Embryonic facial prominence (tissue), 1 donor: Measurements from ENCODE around the gene CFAP299.
"Not testable (repeated sequence)": the region's sequence is repeated elsewhere in the genome, so short reads cannot be mapped to it uniquely, and the experiment has no call there.

Source experiments
- DNase-seq: peaks from one replicate; pipeline ENCODE4 v3.0.0-alpha.2; 2016; ENCODE audit errors: extremely low spot score

The CFAP299 gene

GRCh38 chr4:80608281-80608980, 272.9 kb downstream of the CFAP299 start:
- DNase-seq, result no peak

- no peak for DNase-seq
Observed at GRCh38 chr4:80610199-80610598, 274.7 kb downstream of the CFAP299 start.

- no peak for DNase-seq
Observed at GRCh38 chr4:80610845-80611677, 275.5 kb downstream of the CFAP299 start.

GRCh38 chr4:80611678-80611979, 276.1 kb downstream of the CFAP299 start:
- no peak for DNase-seq

GRCh38 chr4:80613470-80613869, 277.9 kb downstream of the CFAP299 start:
- no peak for DNase-seq

- DNase-seq, result no peak
Observed at GRCh38 chr4:80614319-80614718, 278.8 kb downstream of the CFAP299 start.

GRCh38 chr4:80615099-80615498, 279.6 kb downstream of the CFAP299 start:
- no peak for DNase-seq

GRCh38 chr4:80619070-80619674, 283.6 kb downstream of the CFAP299 start:
- DNase-seq, result no peak

GRCh38 chr4:80631861-80632260, 296.3 kb downstream of the CFAP299 start:
- DNase-seq, result no peak

GRCh38 chr4:80637190-80637589, 301.7 kb downstream of the CFAP299 start:
- no peak for DNase-seq

- DNase-seq, result no peak
Observed at GRCh38 chr4:80646061-80646460, 310.5 kb downstream of the CFAP299 start.

GRCh38 chr4:80655662-80656061, 320.1 kb downstream of the CFAP299 start:
- no peak for DNase-seq

GRCh38 chr4:80670118-80670517, 334.6 kb downstream of the CFAP299 start:
- DNase-seq, result not testable (repeated sequence)

GRCh38 chr4:80678413-80678812, 342.9 kb downstream of the CFAP299 start:
- no peak for DNase-seq

- no peak for DNase-seq
Observed at GRCh38 chr4:80680934-80681333, 345.4 kb downstream of the CFAP299 start.

GRCh38 chr4:80685214-80685613, 349.7 kb downstream of the CFAP299 start:
- no peak for DNase-seq

- DNase-seq, result not testable (repeated sequence)
Observed at GRCh38 chr4:80687736-80688135, 352.2 kb downstream of the CFAP299 start.

- DNase-seq, result no peak
Observed at GRCh38 chr4:80694171-80694570, 358.6 kb downstream of the CFAP299 start.

- DNase-seq, result no peak
Observed at GRCh38 chr4:80705311-80705710, 369.8 kb downstream of the CFAP299 start.

- no peak for DNase-seq
Observed at GRCh38 chr4:80709082-80709869, 373.7 kb downstream of the CFAP299 start.

- no peak for DNase-seq
Observed at GRCh38 chr4:80710748-80711451, 375.4 kb downstream of the CFAP299 start.
